GM23338 (cell line): ENCODE data around the gene DIABLO.

Experiments
- CREB1 ChIP-seq: fragments of 250-450 bp; sonication (Bioruptor Pico); IDR thresholded peaks from 2 replicates; pipeline ENCODE4 v1.5.0; 2020; ENCODE audit warnings: low read depth, mild to moderate bottlenecking, moderate library complexity
- EZH2 ChIP-seq: fragments of 200-600 bp; sonication (generic); IDR thresholded peaks from one replicate; pipeline ENCODE4 v1.8.0; 2017; ENCODE audit warnings: antibody characterized with exemption, mild to moderate bottlenecking, low read depth; ENCODE audit not compliant: unreplicated experiment
- EZH2phosphoT487 ChIP-seq: fragments of 200-600 bp; sonication (generic); IDR thresholded peaks from one replicate; pipeline ENCODE4 v1.8.1; 2018; ENCODE audit warnings: antibody characterized with exemption; ENCODE audit not compliant: unreplicated experiment
- POLR2AphosphoS5 ChIP-seq: IDR thresholded peaks from 2 replicates; pipeline ENCODE4 v1.6.1; 2016; ENCODE audit warnings: antibody characterized with exemption, low read depth
- REST ChIP-seq: IDR thresholded peaks from one replicate; pipeline ENCODE4 v1.6.1; 2018; ENCODE audit warnings: antibody characterized with exemption; ENCODE audit not compliant: unreplicated experiment

GRCh38 chr12:122159882-122160281 lies 66.0 kb downstream of the DIABLO start:
- TF ChIP-seq EZH2 (no peak), CREB1 (CRISPR knock-in tag) (no peak), POLR2AphosphoS5 (no peak), REST (no peak), EZH2phosphoT487 (no peak)
